Left forelimb (tissue), 1 donor: Measurements from ENCODE around the gene TMEM219.

Source experiments
- DNase-seq: peaks from one replicate; pipeline ENCODE4 v3.0.0-alpha.2; 2018; ENCODE audit warnings: low spot score

Gene TMEM219

DNA sequence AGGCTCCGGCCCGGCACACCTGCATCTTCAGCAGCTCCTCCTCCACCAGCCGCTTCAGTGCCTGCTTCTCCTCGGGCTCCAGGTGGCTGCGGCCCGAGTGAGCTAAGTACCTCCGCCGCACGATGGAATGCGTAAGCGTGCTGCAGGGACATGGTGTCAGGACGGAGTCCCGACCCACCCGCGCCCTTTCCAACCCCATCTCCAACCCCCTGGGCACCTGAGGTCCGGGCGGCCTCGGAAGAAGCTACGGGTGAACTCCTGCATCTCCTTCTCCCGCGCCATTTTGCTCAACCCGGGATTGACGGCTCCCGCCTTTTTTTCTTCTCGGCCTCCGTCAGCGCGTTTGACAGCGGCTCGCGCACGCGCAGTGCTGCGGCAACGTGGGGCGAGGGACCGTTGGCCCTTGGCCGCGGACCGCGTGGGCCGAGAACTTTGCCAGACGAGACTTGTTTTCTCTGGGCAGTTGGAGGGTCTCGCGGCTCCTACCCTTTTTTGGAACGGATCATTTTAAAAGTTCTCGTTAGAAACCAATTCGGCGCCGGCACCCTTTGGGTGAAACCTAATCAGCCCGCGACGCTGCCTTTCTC is 33.5 kb downstream of the TMEM219 start, which contains the start of gene HIRIP3:
Gene HIRIP3, minus strand, starts transcription at position 294 of the 587 bp plus-strand sequence. Its CDS starts 12 bp downstream, at position 282.
- peak; percentile 93 for DNase-seq

GRCh38 chr16:29995911-29996765 is 34.3 kb downstream of the TMEM219 start, which contains the start of gene INO80E:
INO80E (plus strand) TSS chr16:29996241; CDS start chr16:29996311, 70 bp downstream.
- DNase-seq: peak; percentile 99

- DNase-seq: no peak
These were observed 34.9 kb downstream of the TMEM219 start for GRCh38 chr16:29996766-29997250.

GRCh38 chr16:29999605-30000004 is 37.7 kb downstream of the TMEM219 start:
- DNase-seq: no peak

GRCh38 chr16:30000735-30001631 is 39.1 kb downstream of the TMEM219 start:
- peak; percentile 60 for DNase-seq

GRCh38 chr16:30002614-30003346 is 40.9 kb downstream of the TMEM219 start:
- no peak for DNase-seq

DNA sequence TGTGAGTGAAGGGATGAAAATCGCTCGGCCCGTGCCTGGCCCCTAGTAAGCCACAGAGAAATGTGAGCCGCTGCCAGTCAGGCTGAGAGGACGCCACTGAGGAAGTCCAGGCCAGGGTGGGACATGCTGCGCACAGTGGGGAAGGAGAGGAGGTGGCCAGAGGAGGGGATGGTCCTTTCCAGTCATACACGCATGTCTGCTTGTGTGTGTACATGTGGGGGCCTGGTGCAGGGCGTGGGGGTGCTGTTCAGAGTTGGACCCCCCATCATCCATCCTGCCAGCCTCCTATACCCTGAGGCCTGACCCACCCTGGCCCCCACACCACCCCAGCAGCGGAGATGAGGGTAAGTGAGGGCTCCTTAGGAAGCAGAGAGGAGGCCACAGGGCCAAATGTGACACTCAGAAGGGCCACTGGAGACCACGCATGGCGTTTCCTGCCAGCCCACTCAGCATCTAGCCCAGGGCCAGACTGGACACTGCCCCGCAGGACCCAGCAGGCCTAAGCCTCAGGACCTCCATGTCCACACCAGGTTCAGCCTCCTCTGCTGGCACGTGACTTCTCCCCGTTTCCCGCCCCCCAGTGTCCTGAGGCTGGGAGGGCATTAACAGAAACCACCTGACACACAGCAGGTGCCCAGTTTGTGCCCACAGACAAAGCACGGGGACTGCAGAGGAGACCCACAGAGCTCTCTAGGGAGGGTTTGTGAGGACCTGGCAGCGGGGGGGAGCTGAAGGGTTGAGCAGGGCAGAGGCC is 42.0 kb downstream of the TMEM219 start:
- no peak for DNase-seq

DNA sequence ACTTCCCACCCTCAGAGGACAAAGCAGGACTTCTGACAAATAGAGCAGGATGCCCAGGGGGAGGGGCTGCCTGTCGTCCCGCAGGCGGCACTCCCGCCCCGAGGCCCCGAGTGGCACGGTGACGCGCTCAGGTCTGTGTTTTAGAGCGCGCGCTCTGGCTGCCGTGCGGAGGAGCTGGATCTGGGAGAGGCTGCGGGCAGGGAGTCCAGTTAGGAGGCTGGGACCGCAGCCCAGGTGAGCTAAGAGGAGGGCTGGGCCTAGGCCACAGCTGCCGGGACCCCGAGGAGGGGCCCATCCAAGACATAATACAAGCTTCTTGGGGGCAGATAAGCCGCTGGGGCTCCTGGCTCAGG is 42.5 kb downstream of the TMEM219 start:
- DNase-seq: no peak

- no peak for DNase-seq
These were observed 42.9 kb downstream of the TMEM219 start for GRCh38 chr16:30004811-30005242.

- DNase-seq: no peak
These were observed 43.6 kb downstream of the TMEM219 start for GRCh38 chr16:30005341-30006094.

- no peak for DNase-seq
These were observed 44.2 kb downstream of the TMEM219 start for GRCh38 chr16:30006095-30006473.

DNA sequence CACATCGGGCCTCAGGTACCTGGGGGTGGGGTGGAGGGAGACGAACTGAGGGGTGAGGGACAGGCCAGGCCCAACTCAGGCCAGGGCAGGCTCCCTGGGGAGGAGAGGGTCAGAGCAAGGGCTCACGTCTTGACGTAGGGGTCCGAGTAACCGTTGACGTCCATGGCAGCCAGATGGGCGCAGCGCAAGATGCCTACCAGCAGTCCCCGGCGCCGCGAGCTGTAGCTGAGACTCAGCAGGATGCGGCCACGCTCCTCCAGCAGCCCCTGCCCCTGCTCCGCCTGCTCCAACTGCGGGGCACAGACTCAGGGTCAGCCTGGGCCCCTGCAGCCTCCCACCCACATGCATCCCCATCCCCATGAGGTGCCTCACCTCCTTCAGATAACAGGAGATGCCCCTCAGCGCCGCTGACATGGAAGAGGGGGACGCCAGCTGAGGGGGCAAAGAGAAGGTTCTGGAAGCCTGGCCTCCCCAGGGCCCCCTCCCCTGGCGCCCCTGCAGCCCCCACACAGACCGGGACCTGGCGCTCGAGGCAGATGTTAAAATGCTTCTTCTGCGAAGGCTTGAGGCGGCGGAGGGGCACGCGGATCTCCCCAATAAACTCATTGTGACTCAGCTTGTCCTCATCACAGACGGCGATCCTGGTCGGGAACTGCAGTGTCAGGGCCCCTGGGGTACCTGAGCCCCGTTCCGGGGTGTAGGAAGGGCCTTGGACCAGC is 44.9 kb downstream of the TMEM219 start:
- no peak for DNase-seq

DNA sequence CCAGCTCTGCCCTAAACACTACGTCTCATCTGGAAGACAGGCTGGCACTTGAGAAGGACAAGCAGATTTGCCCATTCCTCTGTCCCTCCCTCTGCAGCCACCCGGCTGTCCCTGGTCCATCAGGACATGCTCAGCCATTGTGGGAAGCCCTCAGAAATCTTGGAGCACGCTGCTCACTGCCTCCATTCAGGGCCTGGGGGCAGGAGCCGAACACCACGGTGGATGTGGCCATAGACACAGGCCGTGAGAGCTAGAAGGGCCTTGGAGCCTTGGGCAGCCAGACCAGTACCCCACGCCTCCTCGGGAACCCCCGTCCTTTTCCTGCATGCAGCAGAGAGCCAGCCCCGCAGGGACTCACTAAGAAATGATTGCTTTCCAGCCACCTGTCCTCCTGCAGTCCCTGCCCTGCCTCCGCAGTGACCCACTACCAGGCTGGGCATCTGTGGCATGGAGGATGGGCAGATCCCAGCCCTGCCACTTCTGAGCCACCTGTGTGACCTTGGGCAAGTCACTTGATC is 45.6 kb downstream of the TMEM219 start:
- DNase-seq: no peak

- no peak for DNase-seq
These were observed 47.4 kb downstream of the TMEM219 start for GRCh38 chr16:30009085-30009862.

GRCh38 chr16:30009990-30010843 is 48.3 kb downstream of the TMEM219 start:
- DNase-seq: no peak

GRCh38 chr16:30010844-30011713 is 49.2 kb downstream of the TMEM219 start, which contains the start of gene DOC2A:
DOC2A (minus strand) TSS chr16:30011027; CDS start chr16:30010222, 805 bp downstream.
- peak; percentile 61 for DNase-seq
